SIG-M5 treated with dmso at 0.1 percent for 504 hours (cell line): ENCODE measurements around the gene CCDC141.
"Not testable (repeated sequence)": the region's sequence is repeated elsewhere in the genome, so short reads cannot be mapped to it uniquely, and the experiment has no call there.

Experiments
- DNase-seq: peaks from one replicate; lab custom pipeline; 2025; ENCODE audit not compliant: unreplicated experiment; lab: John Stamatoyannopoulos, UW

The CCDC141 gene

DNA sequence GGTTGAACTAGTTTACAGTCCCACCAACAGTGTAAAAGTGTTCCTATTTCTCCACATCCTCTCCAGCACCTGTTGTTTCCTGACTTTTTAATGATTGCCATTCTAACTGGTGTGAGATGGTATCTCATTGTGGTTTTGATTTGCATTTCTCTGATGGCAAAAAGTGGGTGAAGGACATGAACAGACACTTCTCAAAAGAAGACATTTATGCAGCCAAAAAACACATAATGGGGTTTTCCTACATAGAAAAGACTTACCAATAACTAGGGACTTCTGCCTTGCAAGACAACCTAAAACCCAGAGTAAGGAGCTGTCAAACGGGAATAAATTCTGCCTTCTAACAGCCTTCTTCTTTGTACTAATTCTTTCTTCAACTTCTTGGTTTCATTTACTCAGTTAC is 4.3 kb downstream of the CCDC141 start:
- not testable (repeated sequence) for DNase-seq

DNA sequence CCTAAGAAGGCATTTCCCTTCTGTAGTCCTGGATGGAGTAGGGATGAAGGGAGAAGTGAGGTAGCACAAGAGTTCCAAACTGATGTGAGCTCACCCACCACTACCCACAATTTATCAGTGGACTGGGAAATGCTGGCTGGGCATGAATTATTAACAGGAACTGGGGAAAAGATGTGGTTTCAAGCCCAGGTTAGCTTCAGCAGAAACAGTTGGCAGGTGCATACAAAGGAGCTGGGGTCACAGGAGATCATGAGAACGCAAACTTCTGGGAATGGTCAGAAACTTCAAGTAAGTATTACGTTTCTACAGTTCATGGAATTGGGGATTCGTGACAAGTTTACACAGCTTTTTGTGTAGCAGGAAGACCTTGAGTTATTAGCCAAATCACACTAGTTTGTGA is 5.4 kb downstream of the CCDC141 start:
- no peak for DNase-seq

DNA sequence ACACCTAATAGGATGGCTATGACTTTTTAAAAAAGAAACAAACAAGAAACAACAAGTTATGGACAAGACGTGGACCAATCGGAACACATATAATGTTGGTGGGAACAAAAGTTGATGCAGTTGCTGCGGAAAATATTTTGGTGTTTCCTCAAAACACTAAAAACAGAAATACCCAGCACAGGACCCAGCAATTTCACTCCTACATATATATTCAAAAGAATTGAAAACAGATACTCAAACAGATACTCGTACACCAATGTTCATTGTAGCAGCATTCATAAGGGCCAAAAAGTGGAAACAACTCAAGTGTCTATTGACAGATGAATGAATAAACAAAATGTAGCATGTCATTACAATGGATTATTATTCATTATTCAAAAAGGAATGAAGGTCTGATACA is 12.1 kb downstream of the CCDC141 start:
- DNase-seq, result no peak

DNA sequence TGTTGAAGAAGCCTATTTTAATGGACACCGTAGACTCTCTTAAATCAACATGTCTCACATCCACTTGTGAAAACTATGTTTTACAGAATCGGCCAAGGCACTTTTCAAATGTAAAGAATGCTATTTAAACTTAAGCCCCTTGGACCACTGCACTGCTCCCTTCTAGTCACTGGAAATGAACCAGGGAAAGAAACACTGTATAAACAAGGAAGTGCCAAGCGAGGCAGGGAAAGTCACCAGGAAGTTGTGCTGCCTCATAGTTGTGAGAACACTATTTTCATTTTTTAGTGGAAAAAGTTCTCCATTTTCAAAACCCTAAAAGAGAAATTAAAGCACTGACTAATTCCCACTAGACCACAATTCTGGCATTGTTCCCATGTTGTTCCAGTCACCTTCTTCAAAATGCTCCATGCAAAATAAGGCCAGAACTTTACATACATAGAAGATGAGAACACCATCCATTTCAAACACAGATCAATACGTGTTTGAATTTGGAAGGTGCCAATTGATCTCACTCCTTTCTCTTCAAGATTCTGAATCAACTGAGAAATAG is 13.5 kb downstream of the CCDC141 start:
- DNase-seq, result no peak

DNA sequence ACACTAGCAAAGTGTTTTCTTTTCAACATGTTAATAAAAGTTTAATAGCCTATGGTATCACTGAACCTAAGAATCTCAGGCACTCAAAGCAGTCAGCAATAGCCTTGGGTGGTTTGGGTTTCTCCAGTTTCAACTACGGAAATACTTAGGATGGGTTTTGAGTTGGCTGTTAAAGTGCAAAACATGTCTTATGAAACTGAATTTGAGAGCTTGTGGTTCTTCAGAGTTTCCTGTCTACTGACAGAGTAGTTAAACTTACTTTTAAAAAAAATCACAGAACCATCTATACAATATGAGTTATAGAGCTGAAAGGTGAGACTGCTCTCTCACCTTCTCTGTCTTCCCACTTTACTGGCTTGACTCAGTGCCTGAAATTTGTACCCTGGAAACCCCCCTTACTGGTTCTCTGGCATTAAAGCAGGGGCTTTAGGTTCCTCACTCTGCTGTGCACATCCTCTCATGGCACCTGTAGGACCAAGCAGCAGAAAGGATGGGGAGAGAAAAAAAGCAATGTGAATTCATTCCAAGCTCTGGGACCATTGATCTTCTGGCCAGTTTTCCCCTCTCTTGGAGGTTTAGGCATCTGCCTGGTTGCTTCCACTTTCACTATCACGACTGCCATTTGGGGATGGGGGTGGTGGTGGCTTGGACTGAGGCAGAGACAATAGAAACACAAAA is 18.1 kb downstream of the CCDC141 start:
- DNase-seq, result no peak

DNA sequence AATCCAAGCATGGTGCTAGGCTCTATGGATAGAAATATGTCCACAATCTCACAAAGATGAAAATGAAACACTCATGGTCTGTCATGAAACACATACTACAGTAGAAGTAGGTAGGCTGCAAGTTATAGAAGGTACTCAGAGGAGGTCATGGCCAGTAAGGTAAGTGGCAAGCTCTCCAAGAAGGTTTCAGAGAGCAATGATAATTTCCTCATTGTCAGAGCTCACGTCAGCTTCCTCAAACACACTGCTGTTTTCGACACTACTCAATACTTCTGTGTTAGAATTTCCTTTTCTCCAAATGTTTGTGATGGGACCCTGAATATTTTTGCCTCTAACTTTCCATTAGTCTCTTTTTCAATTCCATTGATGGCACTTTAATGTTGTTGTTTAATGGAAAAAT is 25.5 kb downstream of the CCDC141 start:
- DNase-seq, result no peak

DNA sequence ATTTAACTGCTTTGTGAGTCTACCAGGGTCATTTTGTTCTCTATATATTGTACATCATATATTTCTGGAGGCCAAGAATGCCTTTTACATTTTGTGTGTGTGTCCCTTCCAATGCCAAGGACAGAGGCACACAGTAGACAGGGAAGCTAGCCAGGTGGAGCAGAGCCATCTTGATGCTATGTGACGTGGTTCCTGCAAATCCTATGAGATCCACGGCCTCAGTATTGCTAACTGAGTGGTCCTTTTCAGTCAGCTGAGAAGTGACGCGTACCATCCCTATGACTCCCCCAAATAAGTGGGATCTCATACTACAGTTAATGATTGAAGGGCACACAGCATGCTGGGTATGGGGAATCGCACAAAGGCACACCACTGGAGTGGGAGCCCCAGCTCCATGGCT is 27.3 kb downstream of the CCDC141 start:
- DNase-seq, result no peak

DNA sequence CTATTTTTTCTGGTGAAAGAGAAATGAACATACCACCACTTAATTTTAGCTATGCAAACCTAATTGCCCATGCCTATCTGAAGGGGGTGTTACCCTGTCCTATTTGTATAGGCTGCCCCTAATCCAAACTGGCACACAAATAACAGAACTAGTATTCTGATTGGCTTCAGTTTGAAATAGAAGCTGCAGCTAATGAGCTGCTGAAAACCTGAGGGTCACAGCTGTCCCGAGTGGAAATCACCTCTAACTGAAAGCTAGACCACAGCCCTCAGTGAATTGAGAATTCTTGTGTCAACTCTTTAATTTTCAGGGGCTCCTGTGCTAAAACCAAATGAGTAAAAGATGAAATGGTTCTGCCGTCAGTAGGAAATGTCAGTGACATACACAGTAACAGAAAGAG is 28.7 kb downstream of the CCDC141 start:
- no peak for DNase-seq

DNA sequence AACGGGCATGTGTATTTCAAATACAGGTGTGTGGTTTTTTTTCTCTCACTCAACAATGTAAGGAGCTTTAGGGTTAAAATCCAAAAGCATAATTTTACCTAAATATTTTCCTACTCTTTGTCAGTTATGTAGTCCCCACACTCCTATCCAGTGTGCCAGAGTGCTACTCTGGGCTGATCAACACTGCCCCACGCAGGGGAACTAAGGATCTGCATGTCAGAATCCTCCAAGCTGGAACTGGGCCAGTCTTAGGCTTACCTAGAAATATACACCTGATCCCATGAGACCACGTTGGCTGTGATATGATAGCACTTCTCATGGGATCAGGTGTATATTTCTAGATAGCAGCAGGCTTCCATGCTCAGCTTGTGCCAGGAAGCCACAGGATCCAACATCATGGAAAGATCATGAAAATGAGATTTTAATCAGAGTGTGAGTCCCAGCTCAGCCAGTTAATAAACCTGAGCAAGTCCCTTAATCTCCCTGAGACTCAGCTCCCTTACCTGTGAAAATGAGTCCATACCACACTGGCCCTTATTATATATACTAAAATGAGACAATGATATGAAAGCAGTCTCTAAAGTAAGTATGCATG is 29.7 kb downstream of the CCDC141 start:
- no peak for DNase-seq

- DNase-seq, result no peak
Measured at GRCh38 chr2:179019260-179019659, 30.7 kb downstream of the CCDC141 start.

GRCh38 chr2:179017773-179018357 is 32.1 kb downstream of the CCDC141 start:
- peak; percentile 2 for DNase-seq

DNA sequence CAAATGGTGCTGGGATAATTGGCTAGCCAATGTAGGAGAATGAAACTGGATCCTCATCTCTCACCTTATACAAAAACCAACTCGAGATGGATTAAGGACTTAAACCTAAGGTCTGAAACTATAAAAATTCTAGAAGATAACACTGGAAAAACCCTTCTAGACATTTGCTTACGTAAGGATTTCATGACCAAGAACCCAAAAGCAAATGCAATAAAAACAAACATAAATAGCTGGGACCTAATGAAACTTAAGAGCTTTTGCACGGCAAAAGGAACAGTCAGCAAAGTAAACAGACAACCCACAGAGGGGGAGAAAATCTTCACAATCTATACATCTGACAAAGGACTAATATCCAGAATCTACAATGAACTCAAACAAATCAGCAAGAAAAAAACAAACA is 35.7 kb downstream of the CCDC141 start:
- not testable (repeated sequence) for DNase-seq

- DNase-seq, result no peak
Measured at GRCh38 chr2:179005976-179006375, 44.0 kb downstream of the CCDC141 start.

GRCh38 chr2:178999476-178999875 is 50.5 kb downstream of the CCDC141 start:
- no peak for DNase-seq

GRCh38 chr2:178998539-178998938 is 51.4 kb downstream of the CCDC141 start:
- DNase-seq, result no peak

- no peak for DNase-seq
Measured at GRCh38 chr2:178997477-178997876, 52.5 kb downstream of the CCDC141 start.

- DNase-seq, result no peak
Measured at GRCh38 chr2:178997067-178997466, 52.9 kb downstream of the CCDC141 start.

DNA sequence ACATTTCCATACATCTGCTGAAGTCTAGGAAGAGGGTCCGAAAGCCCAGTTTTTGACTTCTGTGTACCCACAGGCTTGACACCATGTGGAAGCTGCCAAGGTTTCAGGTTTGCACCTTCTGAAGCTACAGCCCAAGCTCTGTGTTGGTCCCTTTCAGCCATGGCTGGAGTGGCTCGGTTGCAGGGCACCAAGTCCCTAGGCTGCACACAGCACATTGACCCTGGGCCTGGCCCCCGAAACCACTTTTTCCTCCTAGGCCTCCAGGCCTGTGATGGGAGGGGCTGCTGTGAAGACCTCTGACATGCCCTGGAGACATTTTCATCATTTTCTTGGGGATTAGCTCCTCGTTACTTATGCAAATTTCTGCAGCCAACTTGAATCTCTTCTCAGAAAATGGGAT is 55.7 kb downstream of the CCDC141 start:
- no peak for DNase-seq

GRCh38 chr2:178993788-178994187 is 56.1 kb downstream of the CCDC141 start:
- DNase-seq, result no peak

- DNase-seq, result not testable (repeated sequence)
Measured at GRCh38 chr2:178992719-178993118, 57.2 kb downstream of the CCDC141 start.

DNA sequence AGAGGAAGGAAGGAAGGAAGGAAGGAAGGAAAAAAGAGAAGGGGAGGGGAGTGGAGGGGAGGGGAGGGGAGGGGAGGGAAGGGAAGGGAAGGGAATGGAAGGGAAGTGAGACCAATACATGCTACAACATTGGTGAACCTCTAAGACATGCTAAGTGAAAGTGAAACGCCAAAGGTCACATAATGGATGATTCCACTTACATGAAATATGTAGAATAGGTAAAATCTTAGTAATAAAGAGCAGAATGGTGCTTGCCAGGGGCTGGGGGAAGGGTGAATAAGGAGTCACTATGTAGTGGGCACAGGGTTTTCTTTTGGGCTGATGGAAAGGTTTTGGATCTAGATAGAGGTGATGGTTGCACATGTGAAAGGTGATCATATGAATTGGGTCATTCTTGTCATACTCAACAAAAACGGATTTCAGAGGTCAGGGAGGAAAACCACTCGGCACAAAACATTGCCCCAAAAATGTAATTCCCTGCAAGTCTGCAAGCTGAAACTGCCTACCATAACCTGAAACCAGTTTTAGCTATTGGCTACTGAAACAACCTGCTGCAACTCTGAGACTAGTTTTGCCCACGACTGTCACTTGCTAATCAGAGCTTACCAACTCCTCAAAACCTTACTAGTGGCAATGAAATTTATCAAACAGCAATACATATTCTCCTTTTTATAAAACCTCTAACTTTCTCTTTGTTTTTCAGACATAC is 59.2 kb downstream of the CCDC141 start:
- no peak for DNase-seq

GRCh38 chr2:178989424-178989823 is 60.5 kb downstream of the CCDC141 start:
- not testable (repeated sequence) for DNase-seq
